Endothelial cell of umbilical vein (primary cell): Measurements from ENCODE around the gene ORMDL1. TPM values are rescaled to one million over a fixed set of nuclear protein-coding genes. Genes with fewer than 3 reads are reported as not detected.

Experiments used
- BruUV-seq: library from RNA; stranded (reverse); fragments of 400-500 nt; replicated peaks from 2 replicates; lab custom pipeline; 2021; lab: Mats Ljungman, UMichigan
- CTCF ChIA-PET: fragments of 300-600, 350-600 bp; sonication (Branson Sonifier 250); formaldehyde crosslinking; loops from one replicate; lab custom pipeline; 2021; ENCODE audit warnings: antibody characterized with exemption, inconsistent platforms; lab: Charles Lee
- POLR2A ChIA-PET: fragments of 300-600, 350-600 bp; sonication (Branson Sonifier 250); formaldehyde crosslinking; loops from one replicate; lab custom pipeline; 2021; ENCODE audit warnings: antibody characterized with exemption, inconsistent platforms; lab: Charles Lee
- DNase-seq: peaks from one replicate; pipeline ENCODE4 v3.0.0-alpha.2; 2011; ENCODE audit warnings: low read depth, low spot score
- FAIRE-seq: peaks from 2 replicates; lab custom pipeline; 2011; peaks lifted over from hg19 to GRCh38; lab: Jason Lieb, UNC
- H2AFZ ChIP-seq: 2 replicates; pipeline ENCODE4 v1.6.0; 2012; ENCODE audit warnings: low read depth, low read length, control low read depth, inconsistent platforms
- H3K27ac ChIP-seq: 2 replicates; pipeline ENCODE4 v1.5.1; 2011; ENCODE audit warnings: low read depth, mild to moderate bottlenecking, control low read depth, low read length, moderate library complexity; ENCODE audit not compliant: insufficient read depth
- H3K27me3 ChIP-seq, 2 experiments: 2 replicates each; pipeline versions ENCODE4 v1.6.0 to v1.6.1; 2011; ENCODE audit warnings: low read length in 2 of 2, mixed read lengths in 1 of 2; ENCODE audit not compliant: control insufficient read depth in 2 of 2, insufficient read depth in 2 of 2
- H3K36me3 ChIP-seq, 2 experiments: 2 replicates in 1 of 2; 3 replicates in 1 of 2; pipeline ENCODE4 v1.5.1; 2011; ENCODE audit warnings: low read length in 2 of 2, mild to moderate bottlenecking in 1 of 2, moderate library complexity in 1 of 2; ENCODE audit not compliant: control insufficient read depth in 2 of 2, insufficient read depth in 2 of 2; ENCODE audit errors: extremely low read depth in 1 of 2
- H3K4me1 ChIP-seq: 3 replicates; pipeline ENCODE4 v1.5.1; 2011; ENCODE audit warnings: mild to moderate bottlenecking, low read length; ENCODE audit not compliant: control insufficient read depth, insufficient read depth; ENCODE audit errors: extremely low read depth
- H3K4me2 ChIP-seq: 2 replicates; pipeline ENCODE4 v1.6.1; 2011; ENCODE audit warnings: low read length, control low read depth, mixed read lengths; ENCODE audit not compliant: insufficient read depth
- H3K4me3 ChIP-seq, 3 experiments: fragments of 200-600 bp in 1 of 3; sonication (generic), shearing (Covaris generic) in 1 of 3; replicated peaks in 1 of 3; 2 replicates each; pipeline ENCODE4 v1.5.1; 2011 to 2016; ENCODE audit warnings: control low read depth in 3 of 3, low read length in 3 of 3, mild to moderate bottlenecking in 2 of 3, inconsistent platforms in 1 of 3, low read depth in 1 of 3, moderate library complexity in 1 of 3; ENCODE audit not compliant: insufficient read depth in 1 of 3
- H3K79me2 ChIP-seq: 2 replicates; pipeline ENCODE4 v1.6.0; 2012; ENCODE audit warnings: low read length, inconsistent platforms; ENCODE audit not compliant: control insufficient read depth, insufficient read depth
- H3K9ac ChIP-seq: replicated peaks from 2 replicates; pipeline ENCODE3; 2011; ENCODE audit warnings: low read length, control low read depth; ENCODE audit not compliant: insufficient read depth; ENCODE audit errors: extremely low read depth
- H3K9me1 ChIP-seq: replicated peaks from 3 replicates; pipeline ENCODE4 v1.6.0; 2011; ENCODE audit warnings: mild to moderate bottlenecking, low read length; ENCODE audit not compliant: control insufficient read depth, insufficient read depth; ENCODE audit errors: extremely low read depth
- H3K9me3 ChIP-seq: replicated peaks from 2 replicates; pipeline ENCODE4 v1.5.1; 2012; ENCODE audit warnings: low read length, inconsistent platforms; ENCODE audit not compliant: control insufficient read depth, insufficient read depth
- H4K20me1 ChIP-seq: replicated peaks from 2 replicates; pipeline ENCODE3; 2011; ENCODE audit warnings: mild to moderate bottlenecking, low read length; ENCODE audit not compliant: control insufficient read depth, insufficient read depth; ENCODE audit errors: extremely low read depth
- EZH2 ChIP-seq: IDR thresholded peaks from 2 replicates; pipeline ENCODE4 v1.6.1; 2012; ENCODE audit warnings: borderline replicate concordance, low read depth, mild to moderate bottlenecking, moderate library complexity, low read length, inconsistent platforms; ENCODE audit not compliant: severe bottlenecking
- FOS ChIP-seq: IDR thresholded peaks from 2 replicates; pipeline ENCODE4 v1.6.1; 2011; ENCODE audit warnings: mild to moderate bottlenecking, low read length, moderate library complexity, borderline replicate concordance; ENCODE audit not compliant: insufficient read depth
- GATA2 ChIP-seq: IDR thresholded peaks from 2 replicates; pipeline ENCODE4 v1.7.0; 2011; ENCODE audit warnings: low read depth, mild to moderate bottlenecking, moderate library complexity, mixed read lengths, low read length; ENCODE audit not compliant: insufficient read length, insufficient read depth
- JUN ChIP-seq: IDR thresholded peaks from 2 replicates; pipeline ENCODE4 v1.6.1; 2011; ENCODE audit warnings: borderline replicate concordance, low read depth; ENCODE audit not compliant: insufficient read length, insufficient read depth
- MYC ChIP-seq: IDR thresholded peaks from one replicate; pipeline ENCODE4 v1.6.1; 2011; ENCODE audit warnings: mild to moderate bottlenecking, low read depth, low read length
- POLR2A ChIP-seq: IDR thresholded peaks from 2 replicates; pipeline ENCODE4 v1.6.1; 2012; ENCODE audit warnings: low read depth, mild to moderate bottlenecking, control low read depth, low read length
- POLR2AphosphoS5 ChIP-seq: IDR thresholded peaks from 2 replicates; pipeline ENCODE4 v1.6.1; 2012; ENCODE audit warnings: low read depth, mild to moderate bottlenecking, control low read depth, low read length, moderate library complexity; ENCODE audit not compliant: insufficient read depth
- dilution Hi-C: fragments of 300-500 bp; cut with MboI; formaldehyde crosslinking; loops from one replicate; pipeline ENCODE4 v1.15.0; 2019; ENCODE audit warnings: low sequenced_read_pairs; ENCODE audit not compliant: extremely low pct_ligation_motif_present
- intact Hi-C: fragments of 100-400 bp; cut with micrococcal nuclease; formaldehyde crosslinking; loops from one replicate; pipeline ENCODE4 v1.10.0; 2022
- polyA plus RNA-seq, 4 experiments: library from polyadenylated mRNA; depleted of rRNA in 3 of 4; stranded (reverse) in 3 of 4; unstranded in 1 of 4; fragments of >200 nt; gene quantifications; 2 replicates each; pipeline versions ENCODE4 v1.2.1 to v1.2.3, GENCODE V29; 2011 to 2012; ENCODE audit warnings: missing spikeins in 1 of 4
- total RNA-seq: library from RNA; stranded (reverse); gene quantifications from 2 replicates; pipeline ENCODE4 v1.2.3, GENCODE V29; 2021
- TF ChIP-seq, protein P1 (sequence below), 2 donors: IDR thresholded peaks; 1 replicate in 1 of 2; 2 replicates in 1 of 2; pipeline ENCODE4 v1.5.1; 2011; ENCODE audit warnings: low read length in 2 of 2, mild to moderate bottlenecking in 2 of 2, moderate library complexity in 2 of 2, control low read depth in 1 of 2, inconsistent platforms in 1 of 2, low read depth in 1 of 2; ENCODE audit not compliant: insufficient read depth in 1 of 2; ENCODE audit errors: extremely low read depth in 1 of 2
- TF ChIP-seq, protein P2 (sequence below): IDR thresholded peaks from 2 replicates; pipeline ENCODE4 v1.6.1; 2011; ENCODE audit not compliant: insufficient read depth, insufficient read length

The ORMDL1 gene
- total and polyA plus RNA-seq, 2 donors (not counting 3 experiments of a cell fraction or from before 2014, with no cell fraction given), result 54.5 to 58.0 TPM

DNA sequence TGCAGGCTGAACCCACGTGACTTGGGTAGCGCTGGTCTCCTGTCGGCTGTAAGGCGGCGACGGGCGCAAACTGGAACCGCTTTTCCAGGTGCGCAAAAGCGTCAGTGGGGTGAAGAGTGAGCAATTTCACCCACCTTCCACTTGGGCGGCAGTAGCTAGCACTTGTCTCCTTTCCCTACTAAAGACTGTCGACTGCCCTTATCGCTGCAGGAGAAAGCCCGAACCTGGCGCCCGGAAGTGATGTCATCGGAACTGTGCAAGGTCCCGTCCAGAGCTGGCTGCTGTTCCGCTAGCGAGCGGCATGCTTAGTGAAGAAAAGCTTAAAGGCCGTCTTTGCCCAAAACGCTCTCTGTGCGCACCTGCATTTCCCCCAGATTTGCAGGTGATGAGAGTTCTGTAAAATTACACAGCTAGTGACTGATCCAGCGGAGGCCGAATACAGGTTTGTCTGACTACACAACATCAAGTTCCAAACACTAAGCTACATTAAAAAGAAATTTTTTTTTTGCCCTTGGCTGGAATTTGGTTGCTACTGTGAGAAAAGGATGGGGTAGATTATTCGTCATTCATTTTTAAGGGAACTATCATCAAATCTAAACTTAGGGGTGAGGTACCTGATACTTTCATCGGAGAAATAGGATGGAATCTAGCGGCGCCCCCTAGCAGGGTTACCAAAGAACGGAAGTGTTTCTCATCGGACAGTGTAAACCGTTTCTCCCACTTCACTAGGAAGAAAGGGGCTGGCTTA lies 21.4 kb downstream of the ORMDL1 start, which contains the start of gene OSGEPL1:
TSS of gene OSGEPL1 (minus strand) at position 242 of the 748 bp plus-strand sequence. CDS start 1,152 bp downstream, outside the sequence.
- Histone ChIP-seq H3K9ac (peak within 1 kb of the TSS; percentile 89), H3K79me2 (no peaks in the 10 kb centered on the region), H3K4me3 (peak within 1 kb of the TSS; percentile 85 to 97 (median 85)), H3K9me3 (no peaks in the 10 kb centered on the region), H4K20me1 (no peaks in the 10 kb centered on the region), H3K27me3 (no peaks in the 10 kb centered on the region), H3K27ac (peak within 1 kb of the TSS; percentile 75), H2AFZ (peak within 1 kb of the TSS; percentile 91), H3K4me2 (peak within 1 kb of the TSS; percentile 93), H3K9me1 (no peaks in the 10 kb centered on the region), H3K36me3 (peaks cover 0 to 4% of the 10 kb centered on the region in 2 experiments), H3K4me1 (peaks cover 11% of the 10 kb centered on the region)
- peak; percentile 93 for DNase-seq
- POLR2A ChIA-PET, result interaction anchor here (0.6 kb wide), 1 partner anchor 509 kb away, joined by 3 read pairs; no protein-coding TSS in a partner anchor
- CTCF ChIA-PET, result interaction anchor here (0.6 to 4.6 kb wide), 23 partner anchors 9 to 1030 kb away, joined by 3 to 32 read pairs (median 4); partner anchors contain the start of genes ANKAR, ASNSD1, ORMDL1 and PMS1
- intact Hi-C loops, result loop anchor here (1.0 to 2.0 kb wide), 4 partner anchors 22 to 556 kb away; partner anchors contain the start of genes ANKAR, ASNSD1, HIBCH and ORMDL1
- TSS peak; percentile 90 for BruUV-seq
- TF ChIP-seq JUN (peak; percentile 49), POLR2A (peak; percentile 53), FOS (no peak), GATA2 (no peak), MYC (peak; percentile 5), EZH2 (no peak), POLR2AphosphoS5 (peak; percentile 66)
- TF ChIP-seq, protein P1, sequence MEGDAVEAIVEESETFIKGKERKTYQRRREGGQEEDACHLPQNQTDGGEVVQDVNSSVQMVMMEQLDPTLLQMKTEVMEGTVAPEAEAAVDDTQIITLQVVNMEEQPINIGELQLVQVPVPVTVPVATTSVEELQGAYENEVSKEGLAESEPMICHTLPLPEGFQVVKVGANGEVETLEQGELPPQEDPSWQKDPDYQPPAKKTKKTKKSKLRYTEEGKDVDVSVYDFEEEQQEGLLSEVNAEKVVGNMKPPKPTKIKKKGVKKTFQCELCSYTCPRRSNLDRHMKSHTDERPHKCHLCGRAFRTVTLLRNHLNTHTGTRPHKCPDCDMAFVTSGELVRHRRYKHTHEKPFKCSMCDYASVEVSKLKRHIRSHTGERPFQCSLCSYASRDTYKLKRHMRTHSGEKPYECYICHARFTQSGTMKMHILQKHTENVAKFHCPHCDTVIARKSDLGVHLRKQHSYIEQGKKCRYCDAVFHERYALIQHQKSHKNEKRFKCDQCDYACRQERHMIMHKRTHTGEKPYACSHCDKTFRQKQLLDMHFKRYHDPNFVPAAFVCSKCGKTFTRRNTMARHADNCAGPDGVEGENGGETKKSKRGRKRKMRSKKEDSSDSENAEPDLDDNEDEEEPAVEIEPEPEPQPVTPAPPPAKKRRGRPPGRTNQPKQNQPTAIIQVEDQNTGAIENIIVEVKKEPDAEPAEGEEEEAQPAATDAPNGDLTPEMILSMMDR (IDR thresholded peaks at IDR 0.05; ENCODE audit: extremely low read depth in 1 of 2, insufficient read depth in 1 of 2, low read depth in 1 of 2, low read length in 2 of 2), result peak; percentile 45 to 49
- TF ChIP-seq, protein P2, sequence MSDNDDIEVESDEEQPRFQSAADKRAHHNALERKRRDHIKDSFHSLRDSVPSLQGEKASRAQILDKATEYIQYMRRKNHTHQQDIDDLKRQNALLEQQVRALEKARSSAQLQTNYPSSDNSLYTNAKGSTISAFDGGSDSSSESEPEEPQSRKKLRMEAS, result peak; percentile 52
- dilution Hi-C loops, result no loop called here
- FAIRE-seq, result peak; percentile 88
